ENCODE data around the gene LHFPL6.

GRCh38 chr13:39503048-39503447 is 99.9 kb downstream of the LHFPL6 start:
- no peak for TF ChIP-seq EZH2 (IDR thresholded peaks at IDR 0.05; ENCODE audit: borderline replicate concordance)
- TF ChIP-seq, protein P1, sequence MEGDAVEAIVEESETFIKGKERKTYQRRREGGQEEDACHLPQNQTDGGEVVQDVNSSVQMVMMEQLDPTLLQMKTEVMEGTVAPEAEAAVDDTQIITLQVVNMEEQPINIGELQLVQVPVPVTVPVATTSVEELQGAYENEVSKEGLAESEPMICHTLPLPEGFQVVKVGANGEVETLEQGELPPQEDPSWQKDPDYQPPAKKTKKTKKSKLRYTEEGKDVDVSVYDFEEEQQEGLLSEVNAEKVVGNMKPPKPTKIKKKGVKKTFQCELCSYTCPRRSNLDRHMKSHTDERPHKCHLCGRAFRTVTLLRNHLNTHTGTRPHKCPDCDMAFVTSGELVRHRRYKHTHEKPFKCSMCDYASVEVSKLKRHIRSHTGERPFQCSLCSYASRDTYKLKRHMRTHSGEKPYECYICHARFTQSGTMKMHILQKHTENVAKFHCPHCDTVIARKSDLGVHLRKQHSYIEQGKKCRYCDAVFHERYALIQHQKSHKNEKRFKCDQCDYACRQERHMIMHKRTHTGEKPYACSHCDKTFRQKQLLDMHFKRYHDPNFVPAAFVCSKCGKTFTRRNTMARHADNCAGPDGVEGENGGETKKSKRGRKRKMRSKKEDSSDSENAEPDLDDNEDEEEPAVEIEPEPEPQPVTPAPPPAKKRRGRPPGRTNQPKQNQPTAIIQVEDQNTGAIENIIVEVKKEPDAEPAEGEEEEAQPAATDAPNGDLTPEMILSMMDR (IDR thresholded peaks at IDR 0.05; ENCODE audit: poor library complexity) = no peak

Measured in hepatocyte (in vitro differentiated cells).